Measurements from ENCODE around the gene PLEKHJ1.

- TF ChIP-seq CTCF (conservative IDR thresholded peaks at IDR 0.05; ENCODE audit: low read length) (no peak), EZH2phosphoT487 (IDR thresholded peaks at IDR 0.05; ENCODE audit: borderline replicate concordance) (no peak)
Measured at GRCh38 chr19:2208975-2209374, 27.2 kb downstream of the PLEKHJ1 start.

Data from Loucy (cell line).